ENCODE measurements around the gene RALGAPA2.

GRCh38 chr20:20759132-20759531 lies 46.7 kb upstream of the RALGAPA2 start:
- TF ChIP-seq JUND (IDR thresholded peaks at IDR 0.05) (no peak), POLR2AphosphoS5 (IDR thresholded peaks at IDR 0.05; ENCODE audit: low read depth, low read length) (no peak), CTCF (IDR thresholded peaks at IDR 0.05) (no peak), TCF12 (IDR thresholded peaks at IDR 0.05) (no peak), TEAD4 (IDR thresholded peaks at IDR 0.05; ENCODE audit: borderline replicate concordance, insufficient read depth) (no peak), MEF2A (IDR thresholded peaks at IDR 0.05; ENCODE audit: borderline replicate concordance, low read depth) (no peak), REST (IDR thresholded peaks at IDR 0.05; ENCODE audit: low read depth, low read length) (no peak)
